ENCODE measurements around the gene NAPSA.

DNA sequence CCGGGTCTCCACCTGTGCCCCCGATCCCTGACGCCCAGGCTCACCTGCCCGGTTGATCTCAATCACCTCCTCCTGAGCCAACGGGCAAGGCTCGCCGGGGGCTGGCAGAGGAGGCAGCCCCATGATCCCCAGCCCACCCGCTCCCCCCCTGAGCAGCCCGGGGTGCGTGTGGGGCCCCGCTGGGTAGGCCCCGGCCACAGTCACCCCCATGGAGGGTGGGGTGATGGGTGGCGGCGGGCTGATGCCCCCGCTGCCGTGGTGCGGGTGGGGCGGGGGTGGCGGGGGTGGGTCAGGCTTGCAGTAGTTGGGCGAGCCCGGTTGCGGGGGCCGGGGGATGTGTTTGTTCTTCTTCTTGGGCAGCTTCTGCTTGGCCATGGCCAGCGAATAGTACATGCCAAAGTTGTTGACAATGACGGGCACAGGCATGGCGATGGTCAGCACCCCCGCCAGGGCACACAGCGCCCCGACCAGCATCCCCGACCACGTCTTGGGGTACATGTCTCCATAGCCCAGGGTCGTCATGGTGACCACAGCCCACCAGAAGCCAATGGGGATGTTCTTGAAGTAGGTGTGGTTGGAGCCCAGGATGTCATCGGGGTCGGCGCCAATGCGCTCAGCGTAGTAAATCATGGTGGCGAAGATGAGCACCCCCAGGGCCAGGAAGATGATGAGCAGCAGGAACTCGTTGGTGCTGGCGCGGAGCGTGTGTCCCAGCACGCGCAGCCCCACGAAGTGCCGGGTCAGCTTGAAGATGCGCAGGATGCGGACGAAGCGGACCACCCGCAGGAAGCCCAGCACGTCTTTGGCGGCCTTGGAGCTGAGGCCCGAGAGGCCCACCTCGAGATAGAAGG, 42.3 kb downstream of the NAPSA start:
- no peak for TF ChIP-seq SP2 (IDR thresholded peaks at IDR 0.05; ENCODE audit: low read length)
- TF ChIP-seq YY1 (IDR thresholded peaks at IDR 0.05; ENCODE audit: low read depth, low read length), result no peak
- no peak for TF ChIP-seq BRCA1 (IDR thresholded peaks at IDR 0.05; ENCODE audit: low read depth, low read length)
- TF ChIP-seq, protein P1, sequence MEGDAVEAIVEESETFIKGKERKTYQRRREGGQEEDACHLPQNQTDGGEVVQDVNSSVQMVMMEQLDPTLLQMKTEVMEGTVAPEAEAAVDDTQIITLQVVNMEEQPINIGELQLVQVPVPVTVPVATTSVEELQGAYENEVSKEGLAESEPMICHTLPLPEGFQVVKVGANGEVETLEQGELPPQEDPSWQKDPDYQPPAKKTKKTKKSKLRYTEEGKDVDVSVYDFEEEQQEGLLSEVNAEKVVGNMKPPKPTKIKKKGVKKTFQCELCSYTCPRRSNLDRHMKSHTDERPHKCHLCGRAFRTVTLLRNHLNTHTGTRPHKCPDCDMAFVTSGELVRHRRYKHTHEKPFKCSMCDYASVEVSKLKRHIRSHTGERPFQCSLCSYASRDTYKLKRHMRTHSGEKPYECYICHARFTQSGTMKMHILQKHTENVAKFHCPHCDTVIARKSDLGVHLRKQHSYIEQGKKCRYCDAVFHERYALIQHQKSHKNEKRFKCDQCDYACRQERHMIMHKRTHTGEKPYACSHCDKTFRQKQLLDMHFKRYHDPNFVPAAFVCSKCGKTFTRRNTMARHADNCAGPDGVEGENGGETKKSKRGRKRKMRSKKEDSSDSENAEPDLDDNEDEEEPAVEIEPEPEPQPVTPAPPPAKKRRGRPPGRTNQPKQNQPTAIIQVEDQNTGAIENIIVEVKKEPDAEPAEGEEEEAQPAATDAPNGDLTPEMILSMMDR (IDR thresholded peaks at IDR 0.05; ENCODE audit: control extremely low read depth in 1 of 3, insufficient read depth in 1 of 3, low read depth in 1 of 3, low read length in 3 of 3), result no peak
- no peak for TF ChIP-seq EZH2 (IDR thresholded peaks at IDR 0.05; ENCODE audit: low read depth, low read length, severe bottlenecking)
- TF ChIP-seq, protein P2, sequence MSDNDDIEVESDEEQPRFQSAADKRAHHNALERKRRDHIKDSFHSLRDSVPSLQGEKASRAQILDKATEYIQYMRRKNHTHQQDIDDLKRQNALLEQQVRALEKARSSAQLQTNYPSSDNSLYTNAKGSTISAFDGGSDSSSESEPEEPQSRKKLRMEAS (IDR thresholded peaks at IDR 0.05), result no peak
- no peak for TF ChIP-seq POLR2A (IDR thresholded peaks at IDR 0.05; ENCODE audit: control extremely low read depth in 1 of 2, low read depth in 2 of 2, low read length in 2 of 2)
- TF ChIP-seq CBX5 (IDR thresholded peaks at IDR 0.05; ENCODE audit: low read depth, low read length), result no peak

Data from H1 (cell line).